Activated effector memory CD4-positive, alpha-beta T cell treated with anti-CD3 and anti-CD28 coated beads, Interleukin-2, amount 50 U/mL, for 16 hours (primary cell): ENCODE results near the gene ABHD4.
A peak's percentile ranks its signal among the peaks of the same experiment; 100 is the strongest.
"Not testable (repeated sequence)": the region's sequence is repeated elsewhere in the genome, so short reads cannot be mapped to it uniquely, and the experiment has no call there.

Experiments
- DNase-seq: peaks from one replicate; pipeline ENCODE4 v3.0.0-alpha.2; 2020

ABHD4 gene

GRCh38 chr14:22630066-22630465 lies 32.0 kb downstream of the ABHD4 start:
- no peak for DNase-seq

DNA sequence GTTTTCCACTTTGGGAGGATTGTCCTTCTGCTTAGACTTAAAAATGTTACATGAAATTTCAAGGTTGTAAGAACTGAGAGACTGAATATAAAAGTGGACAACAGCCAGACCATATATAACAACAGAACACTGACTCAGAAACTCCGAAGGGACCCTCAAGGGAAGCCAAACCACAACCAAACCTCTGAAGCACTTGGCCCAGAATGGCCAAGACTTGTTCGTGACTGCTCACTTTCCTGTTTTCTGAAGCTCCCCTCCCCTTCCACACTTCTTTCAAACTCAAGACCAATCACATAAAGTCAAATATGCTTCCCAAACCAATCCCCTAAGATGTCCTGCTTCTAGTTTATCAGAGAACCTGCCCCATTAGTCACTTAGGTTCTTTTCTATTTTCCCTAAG lies 32.4 kb downstream of the ABHD4 start:
- DNase-seq = no peak

DNA sequence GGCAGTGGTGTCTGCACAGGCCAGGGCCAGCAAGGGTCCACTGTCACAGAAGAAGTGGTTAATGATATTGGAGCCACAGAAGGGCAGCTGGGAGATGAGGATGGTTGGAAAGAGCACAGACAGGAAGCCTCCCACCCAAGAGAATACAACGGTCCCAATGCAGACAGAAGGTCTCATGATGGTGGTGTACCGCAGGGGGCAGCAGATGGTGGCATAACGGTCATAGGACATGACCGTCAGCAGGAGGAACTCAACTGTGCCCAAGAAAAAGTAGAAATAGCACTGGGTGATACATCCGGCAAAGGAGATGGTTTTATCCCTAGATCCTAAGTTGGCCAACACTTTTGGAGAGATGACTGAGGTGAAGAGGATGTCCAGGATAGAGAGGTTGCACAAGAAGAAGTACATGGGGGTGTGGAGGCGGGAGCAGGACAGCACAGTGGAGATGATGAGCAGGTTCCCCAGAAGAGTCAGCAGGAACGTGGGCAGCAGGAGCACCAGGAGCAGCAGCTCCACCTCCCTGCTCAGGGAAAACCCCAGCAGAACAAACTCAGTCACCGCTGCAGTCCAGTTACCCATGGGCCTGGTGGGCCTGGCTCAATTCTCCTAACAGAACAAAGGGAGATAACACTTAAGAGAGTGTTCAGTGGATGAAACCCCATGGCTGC lies 36.3 kb downstream of the ABHD4 start:
- DNase-seq = no peak

GRCh38 chr14:22635980-22636379 lies 37.9 kb downstream of the ABHD4 start:
- not testable (repeated sequence) for DNase-seq

- no peak for DNase-seq
Measured at GRCh38 chr14:22640192-22640591, 42.1 kb downstream of the ABHD4 start.

DNA sequence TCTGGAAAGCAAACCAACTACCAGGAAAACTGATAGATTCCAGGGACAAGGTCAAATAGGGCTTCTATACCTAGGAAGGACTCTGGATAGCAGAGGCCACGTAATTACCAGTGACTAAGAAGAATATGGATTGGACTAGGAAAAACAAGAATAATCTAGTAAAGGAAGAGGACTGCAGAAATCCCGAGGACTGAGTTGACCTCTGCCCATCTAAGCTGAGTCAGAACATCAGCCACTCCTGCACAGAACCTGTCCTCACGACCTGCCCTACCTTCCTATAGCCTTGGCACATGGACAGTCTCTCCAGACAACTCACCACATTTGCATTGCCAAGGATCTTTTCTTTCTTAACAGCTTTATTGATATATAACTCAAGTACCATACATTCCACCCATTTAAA lies 43.7 kb downstream of the ABHD4 start:
- no peak for DNase-seq

- DNase-seq = no peak
Measured at GRCh38 chr14:22644305-22644635, 46.2 kb downstream of the ABHD4 start, which contains the start of gene OR6J1. Gene OR6J1, minus strand, starts transcription at chr14:22644352. Its CDS starts 9,541 bp downstream, at chr14:22634811.

GRCh38 chr14:22646570-22647254 lies 48.6 kb downstream of the ABHD4 start:
- no peak for DNase-seq

- DNase-seq = no peak
Measured at GRCh38 chr14:22648506-22648905, 50.4 kb downstream of the ABHD4 start.

GRCh38 chr14:22650046-22650739 lies 52.1 kb downstream of the ABHD4 start:
- DNase-seq = no peak

DNA sequence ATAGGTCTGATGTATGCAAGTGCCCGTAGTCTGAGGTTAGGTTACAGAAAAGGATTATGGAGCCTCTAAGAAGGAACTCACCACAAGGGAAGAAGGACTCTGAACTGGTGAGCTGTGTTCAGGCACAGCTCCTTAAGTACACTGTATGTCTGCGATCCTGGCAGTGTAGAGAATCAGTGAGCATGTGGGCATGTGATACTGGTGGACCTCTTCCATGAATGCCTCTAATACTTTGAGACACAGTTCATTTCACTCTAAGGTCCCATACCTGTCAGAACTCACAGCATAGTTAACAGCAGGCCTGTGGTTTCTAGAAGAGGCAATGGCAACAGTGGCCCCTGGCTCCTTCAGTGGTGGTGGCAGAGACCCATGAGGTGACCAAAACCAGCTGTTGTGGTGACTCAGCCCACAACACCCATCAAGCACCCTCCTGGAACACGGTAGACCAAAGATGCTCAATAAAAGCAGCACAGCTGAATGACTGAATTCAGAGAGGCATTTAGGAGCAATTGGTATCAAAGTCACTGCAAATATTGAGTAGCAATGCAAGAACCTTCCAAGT lies 52.9 kb downstream of the ABHD4 start:
- no peak for DNase-seq

DNA sequence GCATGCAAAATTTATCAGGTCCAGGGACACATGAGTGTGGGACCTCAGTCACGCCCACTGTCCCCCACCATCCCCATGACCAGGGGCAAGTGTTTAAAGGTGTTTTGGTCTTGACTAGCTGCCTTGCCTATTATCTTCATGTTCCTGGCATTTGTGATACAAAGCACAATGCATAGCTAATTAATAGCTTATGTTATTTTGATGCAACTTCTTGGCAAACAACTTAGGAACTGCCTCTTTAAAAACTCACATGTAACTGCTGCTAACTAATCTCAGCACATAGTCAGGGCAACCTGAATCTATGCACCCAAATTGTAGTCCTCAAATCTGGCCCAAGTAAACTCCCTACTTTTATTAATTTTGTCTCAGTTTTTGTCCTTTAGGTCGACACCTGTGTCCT lies 53.5 kb downstream of the ABHD4 start:
- no peak for DNase-seq

DNA sequence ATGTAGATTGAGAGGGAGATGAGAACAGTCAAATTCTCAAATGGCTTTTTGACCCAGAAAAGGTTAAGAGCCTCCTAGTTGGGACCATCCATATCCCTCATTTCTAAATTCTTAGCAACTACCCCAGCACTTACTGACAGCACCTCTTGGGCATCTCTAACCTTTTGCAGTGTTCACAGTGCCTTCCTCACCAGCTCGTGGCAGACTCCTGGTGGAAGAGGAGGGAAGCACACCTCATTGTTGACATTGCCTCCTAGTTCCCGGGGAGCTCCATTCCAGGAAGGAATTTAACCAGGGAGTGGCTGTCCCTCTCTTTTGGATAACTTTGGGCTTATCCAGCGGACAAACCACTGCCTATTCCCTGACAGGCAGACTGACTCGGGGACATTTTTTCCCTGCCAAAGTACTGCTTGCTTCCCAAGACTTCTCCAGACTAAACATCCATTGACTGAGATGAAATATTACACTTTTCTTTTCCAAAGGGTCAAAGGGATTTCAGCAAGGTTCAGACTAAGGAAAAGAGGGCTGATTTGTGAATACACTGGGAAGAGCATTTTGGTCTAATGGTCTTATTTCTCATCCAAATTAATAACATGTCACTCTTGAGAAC lies 55.0 kb downstream of the ABHD4 start:
- peak; percentile 77 for DNase-seq

- no peak for DNase-seq
Measured at GRCh38 chr14:22656226-22656625, 58.1 kb downstream of the ABHD4 start.

DNA sequence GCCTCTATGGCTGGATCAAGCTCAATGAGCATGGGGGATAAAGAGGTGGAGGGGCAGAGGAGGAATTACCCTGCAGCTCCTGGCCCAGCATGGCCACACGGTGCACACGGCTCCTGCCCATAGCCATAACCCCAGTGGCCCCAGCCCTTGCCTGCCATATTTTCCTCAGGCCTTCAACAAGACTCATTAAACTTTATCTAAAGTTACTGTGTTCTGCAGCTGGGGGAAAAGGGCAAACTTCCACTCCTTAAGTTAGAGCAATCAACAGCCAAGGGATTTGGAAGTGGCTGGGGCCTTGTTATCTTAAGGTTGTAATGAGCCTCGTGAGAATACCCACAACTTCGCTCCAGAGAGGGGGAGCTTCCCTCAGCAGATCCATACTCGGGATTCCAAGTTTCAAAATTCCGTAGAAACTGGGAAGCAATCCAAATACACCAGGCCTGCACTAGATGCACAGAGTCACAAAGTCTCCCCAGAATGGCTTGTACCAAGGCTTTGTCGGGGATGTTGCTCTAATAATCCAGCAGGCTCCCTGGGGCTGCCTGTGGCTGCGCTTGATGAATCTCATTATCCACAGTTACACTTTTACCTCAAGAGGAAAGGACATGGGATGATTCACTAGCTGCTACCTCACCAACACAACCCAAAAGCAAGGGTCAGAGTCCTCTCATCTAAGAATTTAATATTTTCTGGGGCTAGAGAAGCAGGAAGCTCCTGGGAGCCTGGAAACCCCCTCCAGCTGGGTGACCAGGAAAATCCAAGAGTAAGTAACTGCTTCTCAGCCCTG lies 59.0 kb downstream of the ABHD4 start:
- DNase-seq = no peak

GRCh38 chr14:22657861-22658260 lies 59.8 kb downstream of the ABHD4 start:
- no peak for DNase-seq

- DNase-seq = no peak
Measured at GRCh38 chr14:22658946-22659345, 60.8 kb downstream of the ABHD4 start.

DNA sequence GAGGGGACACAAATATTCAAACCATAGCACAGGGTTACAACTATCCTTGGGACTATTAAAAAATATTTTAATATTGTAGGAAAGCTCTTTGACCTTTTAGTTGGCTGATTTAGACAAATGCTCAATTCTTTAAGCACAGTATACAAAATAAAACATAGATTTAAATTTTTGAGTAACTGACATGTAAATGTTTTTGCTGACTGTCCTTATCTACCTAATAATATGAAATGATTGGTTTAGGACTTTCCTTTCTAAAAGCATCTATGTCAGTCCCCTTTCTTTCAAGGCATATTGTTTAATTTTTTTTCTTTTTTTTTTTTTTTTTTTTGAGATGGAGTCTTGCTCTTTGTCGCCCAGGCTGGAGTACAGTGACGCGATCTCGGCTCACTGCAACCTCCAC lies 62.6 kb downstream of the ABHD4 start:
- no peak for DNase-seq
